GM21526 (cell line): ENCODE data around the gene TMEM59.
"Not testable (repeated sequence)": the region's sequence is repeated elsewhere in the genome, so short reads cannot be mapped to it uniquely, and the experiment has no call there.

Experiments
- ATAC-seq: cut with Tn5 transposase; IDR thresholded peaks from one replicate; pipeline ENCODE4 v1.9.1; 2021; ENCODE audit warnings: moderate library complexity; ENCODE audit not compliant: unreplicated experiment, low FRiP score

The TMEM59 gene

GRCh38 chr1:54053745-54054437 lies 887 bp upstream of the TMEM59 start:
- ATAC-seq, result peak; percentile 1

DNA sequence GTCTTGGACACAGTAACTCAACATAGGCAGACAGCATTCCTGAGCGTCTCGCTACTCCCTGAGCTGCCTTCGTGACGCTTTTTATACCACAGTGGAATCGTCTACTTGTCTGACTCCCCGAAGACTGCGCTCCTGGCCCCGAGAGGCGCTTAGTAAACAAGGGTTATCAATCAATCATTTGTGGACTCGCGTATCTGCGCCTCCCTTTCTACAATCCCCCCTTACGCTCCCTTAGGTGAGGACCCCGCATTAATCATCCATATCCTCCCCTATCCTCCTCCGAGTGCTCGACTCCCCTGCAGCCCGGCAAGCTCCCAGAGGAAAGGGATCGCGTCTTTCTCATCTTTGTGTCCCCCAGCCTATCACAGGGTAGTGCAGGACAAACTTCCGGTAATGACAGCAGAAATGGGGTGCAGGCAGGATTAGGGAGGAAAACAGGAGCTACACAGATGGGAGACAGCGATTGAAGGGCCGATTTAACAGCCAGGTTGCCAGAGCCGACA lies 522 bp downstream of the TMEM59 start:
- peak; percentile 18 for ATAC-seq

- no peak for ATAC-seq
These were observed 1.0 kb downstream of the TMEM59 start for GRCh38 chr1:54051933-54052430.

DNA sequence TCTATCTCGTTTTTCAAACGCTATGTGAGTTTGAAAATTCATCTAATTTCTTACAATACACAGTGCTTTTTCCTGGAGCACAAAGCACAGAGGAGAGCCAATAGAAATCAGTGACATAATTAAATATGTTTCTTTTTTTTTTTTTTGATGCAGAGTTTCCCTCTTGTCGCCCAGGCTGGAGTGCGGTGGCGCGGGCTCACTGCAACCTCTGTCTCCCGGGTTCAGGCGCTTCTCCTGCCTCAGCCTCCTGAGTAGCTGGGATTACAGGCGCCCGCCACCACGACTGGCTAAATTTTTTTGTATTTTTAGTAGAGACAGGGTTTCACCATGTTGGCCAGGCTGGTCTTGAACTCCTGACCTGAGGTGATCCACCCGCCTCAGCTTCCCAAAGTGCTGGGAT lies 2.6 kb downstream of the TMEM59 start:
- ATAC-seq, result not testable (repeated sequence)

GRCh38 chr1:54047384-54048305 lies 5.4 kb downstream of the TMEM59 start:
- no peak for ATAC-seq

DNA sequence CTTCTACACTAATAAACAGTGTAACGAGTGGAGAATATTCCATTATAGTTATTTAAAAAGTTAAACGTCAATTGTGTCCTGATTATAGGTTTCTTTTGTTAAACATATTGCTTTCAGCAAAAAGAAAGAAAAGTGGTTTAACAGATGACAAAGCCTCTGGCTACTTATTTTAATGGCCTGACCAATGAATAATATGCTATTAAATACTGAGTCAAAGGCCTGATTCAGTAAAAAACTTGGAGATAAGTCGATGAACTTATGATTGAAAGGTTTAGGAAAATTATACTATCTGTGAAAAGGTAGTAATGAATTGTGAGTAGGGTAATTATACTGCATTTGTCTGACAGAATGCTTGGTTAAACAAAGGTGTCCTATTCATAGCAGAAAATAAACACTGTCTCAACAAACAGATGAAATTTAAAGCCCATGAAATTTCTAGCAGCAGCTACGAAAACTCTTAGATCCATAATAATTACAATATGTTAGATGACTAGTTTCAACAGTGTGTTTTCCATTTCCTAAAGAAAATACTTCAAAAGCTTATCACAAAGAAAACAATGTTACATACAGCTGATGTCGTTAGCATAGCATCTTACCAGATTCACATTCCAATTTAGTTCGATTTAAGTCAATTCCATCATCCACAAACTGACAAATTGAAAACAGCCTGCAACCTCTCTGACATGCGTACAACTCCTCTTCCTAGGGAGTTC lies 6.2 kb downstream of the TMEM59 start:
- no peak for ATAC-seq

GRCh38 chr1:54045496-54045895 lies 7.5 kb downstream of the TMEM59 start:
- ATAC-seq, result no peak

- ATAC-seq, result no peak
These were observed 11.2 kb downstream of the TMEM59 start for GRCh38 chr1:54041806-54042205.

GRCh38 chr1:54037476-54037875 lies 15.5 kb downstream of the TMEM59 start:
- no peak for ATAC-seq

DNA sequence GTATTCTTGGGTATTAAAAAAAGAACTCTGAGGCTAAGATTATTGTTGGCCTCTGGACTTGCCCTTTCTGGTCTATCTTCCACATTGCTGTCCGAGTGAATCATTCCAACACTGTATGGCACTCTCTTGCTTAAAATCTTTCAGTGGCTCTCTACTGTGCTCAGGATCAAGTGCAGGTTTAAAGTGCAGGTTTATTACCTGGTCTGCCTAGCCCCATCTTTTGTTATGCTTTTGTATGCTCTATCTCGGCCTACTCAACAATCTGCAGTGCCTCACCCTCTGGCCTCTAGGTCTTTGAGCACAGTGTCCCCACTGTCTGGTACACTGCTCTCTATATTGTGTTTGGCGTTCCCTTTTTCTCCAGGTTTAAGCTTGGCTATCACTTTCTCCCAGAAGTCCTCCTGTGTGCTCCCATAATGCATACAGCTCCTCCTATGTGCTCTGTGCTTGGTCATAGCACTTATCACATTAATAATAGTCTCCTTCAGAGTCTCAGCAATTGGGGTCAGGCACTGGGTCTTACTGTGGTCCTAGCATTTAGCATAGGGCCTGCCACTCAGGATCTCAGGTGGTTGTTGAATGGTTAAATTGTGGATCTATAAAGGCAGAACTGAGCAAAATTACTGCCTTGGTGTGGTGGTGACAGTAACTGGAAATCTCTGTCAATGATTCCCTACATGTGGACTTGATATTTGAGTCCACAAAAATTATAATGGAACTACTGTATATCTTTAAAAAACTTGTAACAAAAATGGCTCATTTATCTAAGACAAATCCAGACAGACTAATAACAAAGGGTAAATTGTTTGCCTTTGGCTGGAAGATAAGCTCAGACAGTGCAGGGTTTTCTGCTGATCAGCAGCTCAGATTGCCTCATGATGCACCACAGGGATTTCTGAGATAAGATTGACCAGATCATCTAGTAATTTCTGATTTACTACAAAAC lies 24.4 kb downstream of the TMEM59 start:
- no peak for ATAC-seq

DNA sequence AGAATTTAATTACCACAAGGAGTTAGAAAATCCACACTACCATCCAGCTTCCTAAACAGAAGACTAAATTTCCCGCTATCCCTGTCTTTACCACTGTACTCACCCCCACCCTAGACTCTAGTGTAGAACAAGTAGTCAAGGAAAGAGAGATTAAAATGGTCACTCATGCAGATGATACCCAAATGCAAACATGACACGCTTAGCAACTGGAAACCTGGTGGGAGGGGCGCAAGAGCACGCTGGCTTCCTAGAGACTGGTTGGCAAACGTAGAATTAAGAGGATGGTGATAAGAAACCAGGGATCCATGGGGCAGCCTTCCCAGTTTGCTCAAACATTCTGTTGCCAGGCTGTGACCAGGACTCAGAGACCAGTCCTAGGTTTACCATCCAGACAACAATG lies 25.2 kb downstream of the TMEM59 start:
- ATAC-seq, result no peak

DNA sequence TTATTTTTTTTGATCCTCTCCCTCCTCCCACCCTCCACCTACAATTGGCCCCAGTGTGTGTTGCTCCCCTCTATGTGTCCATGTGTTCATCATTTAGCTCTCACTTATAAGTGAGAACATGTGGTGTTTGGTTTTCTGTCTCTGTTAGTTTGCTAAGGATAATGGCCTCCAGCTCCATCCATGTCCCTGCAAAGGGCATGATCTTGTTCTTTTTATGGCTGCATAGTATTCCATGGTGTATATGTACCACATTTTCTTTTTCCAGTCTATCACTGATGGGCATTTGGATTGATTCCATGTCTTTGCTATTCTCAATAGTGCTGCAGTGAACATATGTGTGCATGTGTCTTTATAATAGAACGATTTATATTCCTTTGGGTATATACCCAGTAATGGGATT lies 28.2 kb downstream of the TMEM59 start:
- ATAC-seq, result not testable (repeated sequence)

DNA sequence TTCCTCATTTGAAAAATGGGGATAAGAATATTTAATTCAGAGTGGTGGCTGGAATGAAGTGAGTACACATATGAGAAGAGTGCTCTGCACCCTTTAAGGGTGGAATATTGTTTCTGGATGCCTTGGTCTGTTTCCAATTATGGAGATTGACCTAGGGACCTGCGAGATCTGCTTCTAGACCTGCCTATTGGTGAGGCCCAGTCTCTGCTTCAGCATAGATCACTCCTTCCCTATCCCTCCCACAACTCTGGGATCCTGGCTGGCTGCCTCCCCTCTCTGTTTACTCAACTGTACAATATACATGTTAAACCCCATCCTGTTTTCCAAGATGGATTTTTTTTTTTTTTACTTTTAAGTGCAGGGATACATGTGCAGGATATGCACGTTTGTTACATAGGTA lies 28.6 kb downstream of the TMEM59 start:
- ATAC-seq, result no peak

DNA sequence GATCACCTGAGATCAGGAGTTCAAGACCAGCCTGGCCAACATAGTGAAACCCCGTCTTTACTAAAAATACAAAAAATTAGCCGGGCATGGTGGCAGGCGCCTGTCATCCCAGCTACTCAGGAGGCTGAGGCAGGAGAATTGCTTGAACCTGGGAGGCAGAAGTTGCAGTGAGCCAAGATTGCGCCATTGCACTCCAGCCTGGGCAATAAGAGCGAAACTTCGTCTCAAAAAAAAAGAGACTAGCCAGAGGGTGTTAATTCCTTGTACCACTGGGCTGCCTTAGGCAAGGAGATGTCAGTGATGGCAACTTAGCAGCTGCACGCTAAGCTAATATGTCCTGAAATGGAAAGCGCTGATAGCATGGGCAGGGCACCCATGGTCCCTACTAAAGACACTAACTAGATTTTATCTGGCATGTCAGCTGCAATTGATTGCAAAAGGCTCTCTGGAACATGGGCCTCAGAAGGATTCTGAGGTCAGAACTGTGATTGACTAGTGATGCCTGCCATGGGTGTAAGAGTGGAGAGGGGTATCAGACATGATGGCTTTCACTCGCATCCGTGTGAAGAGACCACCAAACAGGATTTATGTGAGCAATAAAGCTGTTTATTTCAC lies 33.3 kb downstream of the TMEM59 start:
- ATAC-seq, result not testable (repeated sequence)

DNA sequence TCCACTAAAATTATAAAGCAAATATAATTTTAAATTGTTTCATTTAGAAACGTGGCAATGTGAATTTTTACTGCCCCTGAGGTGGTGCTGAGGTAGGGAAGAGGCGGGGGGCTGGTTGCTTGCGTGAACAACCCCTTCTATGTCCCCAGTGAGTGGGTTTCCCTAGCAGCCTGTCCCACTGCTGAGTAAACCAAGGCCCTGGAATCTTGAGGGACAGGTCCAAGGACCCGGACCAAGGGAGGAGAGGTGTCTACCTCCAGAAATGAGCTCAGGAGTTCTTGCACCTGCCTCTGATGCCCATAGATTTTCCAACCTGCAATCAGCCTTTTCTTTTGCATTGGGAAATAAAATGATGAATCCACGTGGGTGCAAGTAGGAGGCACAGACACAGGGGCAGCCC lies 34.4 kb downstream of the TMEM59 start:
- no peak for ATAC-seq

DNA sequence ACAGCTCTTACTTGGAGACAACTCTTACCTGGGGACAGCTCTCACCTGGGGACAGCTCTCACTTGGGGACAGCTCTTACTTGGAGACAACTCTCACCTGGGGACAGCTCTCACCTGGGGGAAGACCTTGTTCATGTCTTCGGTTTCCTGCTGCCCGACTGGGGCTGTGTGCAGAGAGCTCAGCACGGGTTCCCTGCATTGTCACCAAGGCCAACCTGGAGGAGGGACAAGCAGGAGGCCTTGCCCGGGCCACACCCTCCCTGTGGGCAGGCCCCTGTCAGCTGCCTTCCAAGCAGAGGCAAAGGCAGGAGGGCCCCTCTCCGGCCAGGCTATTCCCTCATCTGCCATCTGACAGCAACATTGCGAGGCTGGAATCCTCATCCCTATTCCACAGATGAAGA lies 35.0 kb downstream of the TMEM59 start, which contains the start of gene LDLRAD1:
Gene LDLRAD1 (minus strand): TSS at position 208 of the 400 bp plus-strand sequence. CDS start 74 bp downstream, at position 134.
- no peak for ATAC-seq

GRCh38 chr1:54016343-54017282 lies 36.4 kb downstream of the TMEM59 start:
- no peak for ATAC-seq

- no peak for ATAC-seq
These were observed 38.9 kb downstream of the TMEM59 start for GRCh38 chr1:54014009-54014629.
